ENCODE measurements around the gene SARS2.
A peak's percentile ranks its signal among the peaks of the same experiment; 100 is the strongest.
"Not testable (repeated sequence)": the region's sequence is repeated elsewhere in the genome, so short reads cannot be mapped to it uniquely, and the experiment has no call there.

SARS2 gene

GRCh38 chr19:38946229-38947010 lies 15.9 kb upstream of the SARS2 start:
- no peak for DNase-seq

GRCh38 chr19:38945562-38946228 lies 15.1 kb upstream of the SARS2 start:
- no peak for DNase-seq

- DNase-seq = no peak
Measured at GRCh38 chr19:38944981-38945506, 14.5 kb upstream of the SARS2 start.

GRCh38 chr19:38942471-38943181 lies 12.1 kb upstream of the SARS2 start:
- no peak for DNase-seq

- DNase-seq = no peak
Measured at GRCh38 chr19:38941979-38942378, 11.4 kb upstream of the SARS2 start.

- not testable (repeated sequence) for DNase-seq
Measured at GRCh38 chr19:38941466-38941865, 10.9 kb upstream of the SARS2 start.

- no peak for DNase-seq
Measured at GRCh38 chr19:38939957-38940356, 9.4 kb upstream of the SARS2 start.

- DNase-seq = no peak
Measured at GRCh38 chr19:38933544-38933943, 3.0 kb upstream of the SARS2 start.

- no peak for DNase-seq
Measured at GRCh38 chr19:38932425-38933179, 2.0 kb upstream of the SARS2 start.

- DNase-seq = no peak
Measured at GRCh38 chr19:38931521-38931793, 894 bp upstream of the SARS2 start.

- peak; percentile 99 for DNase-seq
Measured at GRCh38 chr19:38930776-38931520, 385 bp upstream of the SARS2 start, which contains the start of gene MRPS12. MRPS12 (plus strand) TSS chr19:38930944; CDS start chr19:38931295, 351 bp downstream.

- no peak for DNase-seq
Measured at GRCh38 chr19:38928391-38929001, 2.1 kb downstream of the SARS2 start.

- DNase-seq = no peak
Measured at GRCh38 chr19:38924388-38924787, 6.2 kb downstream of the SARS2 start.

- DNase-seq = no peak
Measured at GRCh38 chr19:38922482-38922881, 8.1 kb downstream of the SARS2 start.

- DNase-seq = no peak
Measured at GRCh38 chr19:38921420-38922274, 8.9 kb downstream of the SARS2 start.

- DNase-seq = no peak
Measured at GRCh38 chr19:38920602-38921419, 9.8 kb downstream of the SARS2 start.

GRCh38 chr19:38919837-38920601 lies 10.5 kb downstream of the SARS2 start:
- DNase-seq = no peak

- DNase-seq = no peak
Measured at GRCh38 chr19:38918526-38918925, 12.0 kb downstream of the SARS2 start.

GRCh38 chr19:38917921-38918491 lies 12.6 kb downstream of the SARS2 start:
- no peak for DNase-seq

Measured in NCI-H187 (cell line).